Esophagus squamous epithelium (tissue), 4 donors: Measurements from ENCODE around the gene CCIN.

ENCODE experiments used
- CTCF ChIP-seq, 6 experiments: fragments of 450-650 bp in 4 of 6; fragments of 200-600 bp in 2 of 6; sonication (generic) in 2 of 6; IDR thresholded peaks; one replicate each; pipeline ENCODE4 v1.5.1; 2016 to 2019; ENCODE audit warnings: antibody characterized with exemption in 6 of 6, mild to moderate bottlenecking in 4 of 6, moderate library complexity in 4 of 6
- POLR2A ChIP-seq, 4 donors: fragments of 450-650 bp; IDR thresholded peaks; one replicate each; pipeline ENCODE4 v1.6.1; 2017; ENCODE audit warnings: antibody characterized with exemption in 4 of 4, mild to moderate bottlenecking in 4 of 4, moderate library complexity in 3 of 4

- TF ChIP-seq CTCF (IDR thresholded peaks at IDR 0.05) (no peak), POLR2A (IDR thresholded peaks at IDR 0.05) (no peak)
These were observed 13.1 kb upstream of the CCIN start for GRCh38 chr9:36156116-36156515.
